Upper lobe of left lung (tissue), 4 donors: ENCODE measurements around the gene GP1BA.

Experiments
- CTCF ChIP-seq, 6 experiments: fragments of 450-650 bp in 4 of 6; fragments of 200-600 bp in 2 of 6; sonication (generic) in 2 of 6; IDR thresholded peaks; one replicate each; pipeline ENCODE4 v1.5.1; 2016 to 2019; ENCODE audit warnings: antibody characterized with exemption in 6 of 6
- EP300 ChIP-seq, 4 donors: sonication (generic); formaldehyde crosslinking; IDR thresholded peaks; one replicate each; pipeline ENCODE4 v1.5.1; 2017; ENCODE audit warnings: antibody characterized with exemption in 4 of 4, control low read depth in 2 of 4
- POLR2A ChIP-seq, 4 donors: fragments of 450-650 bp; IDR thresholded peaks; one replicate each; pipeline ENCODE4 v1.5.1; 2016 to 2017; ENCODE audit warnings: antibody characterized with exemption in 4 of 4, mild to moderate bottlenecking in 2 of 4
- POLR2AphosphoS5 ChIP-seq, 2 donors: sonication (generic); formaldehyde crosslinking; IDR thresholded peaks; one replicate each; pipeline ENCODE4 v1.5.1; 2017; ENCODE audit warnings: antibody characterized with exemption in 2 of 2

DNA sequence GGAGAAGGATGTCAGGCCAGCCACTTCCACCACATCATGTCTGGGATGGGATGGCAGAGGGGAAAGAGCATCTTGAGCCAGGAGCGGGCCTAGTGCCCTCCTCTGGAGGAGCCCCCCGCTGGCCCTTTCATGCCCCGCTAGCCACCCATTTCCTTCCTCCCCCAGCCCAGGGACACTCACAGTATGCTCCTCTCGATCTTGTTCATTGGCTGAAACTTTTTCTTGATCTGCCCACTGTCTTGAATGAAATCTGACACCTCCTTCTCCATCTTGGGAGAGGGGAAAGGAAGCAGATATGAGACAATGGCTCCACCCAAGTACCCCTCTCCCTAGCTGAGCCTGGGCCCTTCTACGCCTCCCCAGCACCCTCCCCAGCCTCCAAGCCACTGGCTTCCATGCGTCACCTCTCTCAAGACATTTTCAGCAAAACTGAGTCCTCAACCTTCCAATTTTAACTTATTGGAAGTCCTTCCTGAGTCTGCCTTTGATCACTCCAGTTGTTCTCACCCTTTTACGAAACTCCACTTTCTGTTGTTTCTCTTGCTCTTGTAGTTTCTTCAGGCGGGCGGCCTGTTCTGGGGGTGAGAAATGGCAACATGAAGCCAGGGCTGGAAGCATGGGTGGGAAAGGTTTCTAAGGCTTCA, 28.3 kb downstream of the GP1BA start:
- TF ChIP-seq CTCF (IDR thresholded peaks at IDR 0.05) (no peak), POLR2A (IDR thresholded peaks at IDR 0.05) (no peak), POLR2AphosphoS5 (IDR thresholded peaks at IDR 0.05) (no peak), EP300 (IDR thresholded peaks at IDR 0.05) (no peak)
